ENCODE results near the gene CXCL17.
A peak's percentile ranks its signal among the peaks of the same experiment; 100 is the strongest.
"Not testable (repeated sequence)": the region's sequence is repeated elsewhere in the genome, so short reads cannot be mapped to it uniquely, and the experiment has no call there.

CXCL17 gene

DNA sequence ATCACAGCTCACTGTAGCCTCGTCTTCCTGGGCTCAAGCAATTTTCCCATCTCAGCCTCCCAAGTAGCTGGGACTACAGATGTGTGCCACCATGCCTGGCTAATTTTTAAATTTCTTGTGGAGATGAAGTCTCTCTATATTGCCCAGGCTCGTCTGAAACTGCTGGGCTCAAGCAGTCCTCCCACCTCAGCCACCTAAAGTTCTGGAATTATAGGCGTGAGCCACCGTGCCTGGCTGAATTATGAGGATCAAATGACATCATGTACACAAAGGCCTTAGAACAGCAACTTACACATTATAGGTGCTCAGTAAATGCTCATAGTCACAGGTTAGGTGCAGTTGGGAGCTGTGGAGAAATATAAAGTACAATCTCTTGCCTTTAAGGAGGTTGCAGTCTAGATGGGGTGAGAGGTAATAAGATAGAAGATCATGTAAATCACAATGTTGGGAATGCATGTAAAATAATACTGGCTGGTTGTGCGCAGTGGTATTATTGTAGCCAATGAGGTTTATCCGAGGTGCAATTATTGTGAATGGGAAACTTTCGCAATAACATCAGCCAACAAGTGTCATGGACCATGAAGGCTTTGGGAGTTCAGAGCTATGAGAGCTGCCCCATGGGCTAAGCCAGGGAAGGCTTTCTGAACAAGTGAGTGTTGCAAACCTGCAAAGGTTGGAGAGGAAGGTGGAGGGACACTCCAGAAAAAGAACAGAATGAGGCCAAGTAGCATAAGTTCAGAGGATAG lies 29.8 kb upstream of the CXCL17 start:
- ATAC-seq (replicated peaks) (no peak), DNase-seq (no peak)
- no peaks in the 10 kb centered on the region for H3K9me3 Mint-ChIP-seq
- H3K4me3 Mint-ChIP-seq, result no peak overlapping the region
- peaks cover 0 to 11% of the 10 kb centered on the region in 2 donors for H3K27me3 Mint-ChIP-seq
- H3K27ac Mint-ChIP-seq, result no peak overlapping the region
- peaks cover 0 to 2% of the 10 kb centered on the region in 2 donors for H3K4me1 Mint-ChIP-seq (ENCODE audit: low read depth in 2 of 2)
- H3K36me3 Mint-ChIP-seq (ENCODE audit: insufficient read depth), result no peaks in the 10 kb centered on the region

DNA sequence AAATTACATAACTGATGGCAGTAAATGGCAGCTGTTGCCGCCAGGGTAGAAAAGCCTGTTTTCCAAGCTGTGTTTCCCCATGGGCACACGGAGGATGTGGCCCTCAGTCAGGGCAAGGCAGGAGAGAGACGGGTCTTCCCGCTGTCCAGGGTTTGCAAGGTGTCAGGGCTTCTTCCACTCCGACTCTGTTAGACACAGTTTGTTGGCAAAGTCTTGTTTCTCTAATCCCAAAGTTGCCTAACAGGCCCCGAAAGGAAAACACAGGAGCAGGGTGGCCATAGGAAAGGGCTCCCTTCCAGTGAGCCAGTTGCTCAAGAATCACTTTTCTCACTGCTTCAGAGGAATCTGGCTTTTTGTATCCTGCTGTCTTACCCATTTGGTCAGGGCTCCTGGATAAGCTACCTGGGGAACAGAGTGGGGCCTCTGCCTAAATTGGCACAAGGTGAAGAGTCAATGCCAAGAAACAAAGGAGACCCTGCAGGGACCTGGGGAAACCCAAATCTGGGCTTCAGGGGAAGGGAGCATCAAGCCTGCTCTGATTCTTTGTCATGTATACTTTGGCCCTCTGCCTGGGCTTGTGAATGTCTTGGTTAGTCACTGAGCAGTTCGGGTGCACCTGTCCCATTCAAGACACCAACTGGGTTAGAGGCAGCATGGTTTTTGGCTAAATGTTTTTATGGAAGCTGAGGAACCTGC lies 29.0 kb upstream of the CXCL17 start:
- no peak overlapping the region for H3K27ac Mint-ChIP-seq

DNA sequence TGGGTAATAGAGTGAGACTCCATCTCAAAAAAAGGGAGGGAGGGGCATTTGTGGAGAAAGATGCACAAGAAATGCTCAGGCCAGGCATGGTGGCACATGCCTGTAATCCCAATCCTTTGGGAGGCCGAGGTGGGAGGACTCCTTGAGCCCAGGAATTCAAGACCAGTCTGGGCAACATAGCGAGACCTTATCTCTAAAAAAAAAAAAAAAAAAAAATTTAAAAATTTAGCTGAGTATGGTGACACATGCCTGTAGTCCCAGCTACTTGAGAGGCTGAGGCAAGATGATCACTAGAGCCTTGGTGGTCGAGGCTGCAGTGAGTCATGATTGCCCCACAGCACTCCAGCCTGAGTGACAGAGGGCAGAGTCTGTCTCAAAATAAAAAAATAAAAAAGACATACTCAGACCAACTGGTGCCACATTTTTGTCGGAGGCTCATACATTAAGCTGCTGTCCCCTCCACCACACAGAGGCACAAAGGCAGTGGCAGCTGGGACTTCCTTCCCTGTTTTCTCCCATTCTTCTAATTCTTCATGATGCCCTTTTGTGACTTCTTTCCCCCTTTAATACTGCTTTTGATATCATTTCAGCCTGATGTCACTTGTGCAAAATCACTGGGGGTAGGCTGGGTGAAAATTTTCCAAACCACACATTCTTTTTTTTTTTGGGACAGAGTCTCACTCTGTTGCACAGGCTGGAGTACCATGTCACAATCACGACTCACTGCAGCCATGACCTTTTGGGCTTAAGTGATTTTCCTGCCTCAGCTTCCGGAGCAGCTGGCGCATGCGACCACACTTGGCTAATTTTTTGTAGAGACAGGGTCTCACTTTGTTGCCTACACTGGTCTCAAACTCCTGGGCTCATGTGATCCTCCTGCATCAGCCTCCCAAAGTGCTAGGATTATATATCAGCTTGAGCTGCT lies 26.8 kb upstream of the CXCL17 start:
- no peaks in the 10 kb centered on the region for H3K9me3 Mint-ChIP-seq
- no peak for ATAC-seq (replicated peaks)
- H3K36me3 Mint-ChIP-seq (ENCODE audit: insufficient read depth), result no peaks in the 10 kb centered on the region
- H3K27me3 Mint-ChIP-seq, result peaks cover 10 to 18% of the 10 kb centered on the region in 2 donors
- no peak overlapping the region for H3K4me3 Mint-ChIP-seq
- peak overlapping the region in 1 of 2 donors; percentile 24 for H3K27ac Mint-ChIP-seq
- peaks cover 0 to 2% of the 10 kb centered on the region in 2 donors for H3K4me1 Mint-ChIP-seq (ENCODE audit: low read depth in 2 of 2)
- DNase-seq, result no peak

More for the DNA sequence above, 29.0 kb upstream of the CXCL17 start:
- H3K4me1 Mint-ChIP-seq (ENCODE audit: low read depth in 2 of 2), result peaks cover 0 to 2% of the 10 kb centered on the region in 2 donors
- no peak overlapping the region for H3K4me3 Mint-ChIP-seq
- H3K9me3 Mint-ChIP-seq, result no peaks in the 10 kb centered on the region
- no peak for ATAC-seq (replicated peaks)
- DNase-seq, result no peak
- no peaks in the 10 kb centered on the region for H3K36me3 Mint-ChIP-seq (ENCODE audit: insufficient read depth)
- H3K27me3 Mint-ChIP-seq, result peaks cover 7 to 17% of the 10 kb centered on the region in 2 donors

GRCh38 chr19:42468273-42468796 lies 25.6 kb upstream of the CXCL17 start:
- Mint-ChIP-seq H3K27ac (peak overlapping the region in 1 of 2 donors; percentile 55), H3K4me1 (ENCODE audit: low read depth in 2 of 2) (peaks cover 0 to 2% of the 10 kb centered on the region in 2 donors), H3K4me3 (no peak overlapping the region), H3K27me3 (peaks cover 10 to 18% of the 10 kb centered on the region in 2 donors), H3K9me3 (no peaks in the 10 kb centered on the region), H3K36me3 (ENCODE audit: insufficient read depth) (no peaks in the 10 kb centered on the region)
- no peak for DNase-seq
- no peak for ATAC-seq (replicated peaks)

GRCh38 chr19:42467183-42467760 lies 24.5 kb upstream of the CXCL17 start:
- H3K4me3 Mint-ChIP-seq, result no peak overlapping the region
- no peaks in the 10 kb centered on the region for H3K9me3 Mint-ChIP-seq
- H3K36me3 Mint-ChIP-seq (ENCODE audit: insufficient read depth), result no peaks in the 10 kb centered on the region
- DNase-seq, result no peak
- ATAC-seq (replicated peaks), result no peak
- H3K27me3 Mint-ChIP-seq, result peaks cover 10 to 12% of the 10 kb centered on the region in 2 donors
- H3K4me1 Mint-ChIP-seq (ENCODE audit: low read depth in 2 of 2), result peaks cover 0 to 2% of the 10 kb centered on the region in 2 donors
- H3K27ac Mint-ChIP-seq, result no peak overlapping the region

DNA sequence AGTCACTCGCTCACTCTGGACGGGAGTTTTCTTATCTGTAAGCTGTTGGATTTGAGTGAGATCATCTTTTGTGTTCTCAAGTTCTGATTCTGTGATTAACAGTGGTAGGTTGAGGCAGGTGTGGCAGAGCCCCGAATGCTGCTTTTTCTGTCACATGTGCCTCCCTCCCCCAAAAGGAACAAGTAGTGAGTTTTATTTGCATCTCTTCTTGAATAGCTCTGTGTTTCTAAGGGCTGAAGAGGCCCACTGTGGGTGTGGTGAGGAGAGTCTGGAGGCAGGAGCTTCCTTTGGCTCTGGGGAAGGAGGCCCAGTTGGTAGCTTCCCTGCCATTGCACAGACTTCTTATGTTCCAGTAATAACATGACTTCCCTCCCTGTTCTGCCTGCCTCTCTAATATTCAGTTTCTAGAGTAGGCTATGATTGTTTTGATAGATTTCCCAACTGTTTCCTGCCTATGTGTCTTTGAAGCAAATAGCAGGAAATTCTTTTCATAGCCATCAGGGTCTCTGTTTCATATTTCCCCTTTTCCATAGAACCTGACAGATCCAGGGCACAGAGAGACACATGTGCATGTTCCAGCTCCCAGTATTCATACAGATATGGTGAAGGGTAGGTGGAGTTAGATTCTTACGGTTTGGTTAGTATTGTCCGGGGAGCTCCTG lies 23.9 kb upstream of the CXCL17 start:
- Mint-ChIP-seq H3K4me1 (ENCODE audit: low read depth in 2 of 2) (peaks cover 0 to 2% of the 10 kb centered on the region in 2 donors), H3K36me3 (ENCODE audit: insufficient read depth) (no peaks in the 10 kb centered on the region), H3K27ac (no peak overlapping the region), H3K9me3 (no peaks in the 10 kb centered on the region), H3K27me3 (peaks cover 10 to 12% of the 10 kb centered on the region in 2 donors), H3K4me3 (no peak overlapping the region)
- ATAC-seq (replicated peaks), result no peak
- DNase-seq, result no peak

- H3K4me3 Mint-ChIP-seq, result no peak overlapping the region
- H3K4me1 Mint-ChIP-seq (ENCODE audit: low read depth in 2 of 2), result peaks cover 0 to 2% of the 10 kb centered on the region in 2 donors
- peaks cover 10 to 12% of the 10 kb centered on the region in 2 donors for H3K27me3 Mint-ChIP-seq
- H3K9me3 Mint-ChIP-seq, result no peaks in the 10 kb centered on the region
- no peak overlapping the region for H3K27ac Mint-ChIP-seq
- ATAC-seq (replicated peaks), result peak; percentile 35
- no peak for DNase-seq
- H3K36me3 Mint-ChIP-seq (ENCODE audit: insufficient read depth), result no peaks in the 10 kb centered on the region
Measured at GRCh38 chr19:42465827-42466280, 23.1 kb upstream of the CXCL17 start.

- Mint-ChIP-seq H3K27me3 (peaks cover 2 to 4% of the 10 kb centered on the region in 2 donors), H3K27ac (no peak overlapping the region), H3K9me3 (no peaks in the 10 kb centered on the region), H3K4me3 (no peak overlapping the region), H3K4me1 (ENCODE audit: low read depth in 2 of 2) (no peaks in the 10 kb centered on the region), H3K36me3 (ENCODE audit: insufficient read depth) (peaks cover 2% of the 10 kb centered on the region)
- DNase-seq, result no peak
- no peak for ATAC-seq (replicated peaks)
Measured at GRCh38 chr19:42461700-42462324, 19.1 kb upstream of the CXCL17 start.

- DNase-seq; H3K9me3 Mint-ChIP-seq; H3K4me1 Mint-ChIP-seq (ENCODE audit: low read depth in 2 of 2); H3K4me3 Mint-ChIP-seq; H3K36me3 Mint-ChIP-seq (ENCODE audit: insufficient read depth); ATAC-seq (replicated peaks); H3K27ac Mint-ChIP-seq; H3K27me3 Mint-ChIP-seq: not testable (repeated sequence)
Measured at GRCh38 chr19:42461231-42461630, 18.5 kb upstream of the CXCL17 start.

DNA sequence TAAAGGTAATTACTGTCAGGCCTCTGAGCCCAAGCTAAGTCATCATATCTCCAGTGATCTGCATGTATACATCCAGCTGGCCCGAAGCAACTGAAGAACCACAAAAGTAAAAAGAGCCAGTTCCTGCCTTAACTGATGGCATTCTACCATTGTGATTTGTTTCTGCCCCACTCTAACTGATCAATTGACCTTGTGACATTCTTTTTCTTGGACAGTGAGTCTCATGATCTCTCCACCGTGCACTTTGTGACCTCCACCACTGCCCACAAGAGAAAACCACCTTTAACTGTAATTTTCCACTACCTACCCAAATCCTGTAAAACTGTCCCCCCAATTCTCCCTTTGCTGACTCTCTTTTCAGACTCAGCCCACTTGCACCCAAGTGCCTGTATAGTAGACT lies 17.2 kb upstream of the CXCL17 start:
- Mint-ChIP-seq H3K9me3 (no peaks in the 10 kb centered on the region), H3K4me1 (ENCODE audit: low read depth in 2 of 2) (no peaks in the 10 kb centered on the region), H3K36me3 (ENCODE audit: insufficient read depth) (peaks cover 2% of the 10 kb centered on the region), H3K4me3 (no peak overlapping the region), H3K27me3 (no peaks in the 10 kb centered on the region), H3K27ac (no peak overlapping the region)
- DNase-seq (no peak), ATAC-seq (replicated peaks) (no peak)

DNA sequence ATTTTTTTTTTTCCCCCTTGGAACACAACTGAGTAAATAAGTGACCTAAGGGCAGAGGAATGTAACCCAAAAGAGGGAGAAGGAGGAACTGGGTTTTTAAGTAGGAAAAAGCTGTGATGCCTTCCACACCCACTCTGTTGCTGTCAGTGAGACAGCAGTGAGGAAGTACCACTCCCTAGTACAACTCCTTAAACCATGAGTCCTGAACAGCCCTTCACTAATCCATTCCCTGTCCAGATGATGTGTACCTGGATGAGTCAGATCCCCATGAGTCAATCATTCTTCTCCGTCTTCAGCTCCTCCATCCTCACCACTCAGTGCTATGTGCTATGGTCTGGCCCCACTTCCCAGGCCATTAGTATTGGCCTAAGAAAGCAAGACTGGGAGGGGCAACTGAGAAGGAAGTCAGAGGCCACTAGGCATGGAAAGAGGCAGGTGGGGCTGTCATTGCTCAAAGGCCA lies 12.9 kb upstream of the CXCL17 start:
- Mint-ChIP-seq H3K27ac (no peak overlapping the region), H3K9me3 (no peaks in the 10 kb centered on the region), H3K27me3 (peaks cover 5 to 8% of the 10 kb centered on the region in 2 donors), H3K36me3 (ENCODE audit: insufficient read depth) (peaks cover 2% of the 10 kb centered on the region), H3K4me1 (ENCODE audit: low read depth in 2 of 2) (no peaks in the 10 kb centered on the region), H3K4me3 (no peak overlapping the region)
- ATAC-seq (replicated peaks) (no peak), DNase-seq (no peak)

GRCh38 chr19:42455086-42455485 lies 12.3 kb upstream of the CXCL17 start:
- Mint-ChIP-seq H3K36me3 (ENCODE audit: insufficient read depth) (peaks cover 2% of the 10 kb centered on the region), H3K27ac (no peak overlapping the region), H3K4me3 (no peak overlapping the region), H3K27me3 (peaks cover 5 to 8% of the 10 kb centered on the region in 2 donors), H3K9me3 (no peaks in the 10 kb centered on the region), H3K4me1 (ENCODE audit: low read depth in 2 of 2) (no peaks in the 10 kb centered on the region)
- ATAC-seq (replicated peaks), result no peak
- DNase-seq, result no peak

Data from effector memory CD8-positive, alpha-beta T cell (primary cell).